Choroid plexus epithelial cell (primary cell): Measurements from ENCODE around the gene AAMDC.

Experiments
- DNase-seq: peaks from one replicate; pipeline ENCODE4 v3.0.0-alpha.2; 2010; ENCODE audit warnings: low read depth
- H3K4me3 ChIP-seq: 2 replicates; pipeline ENCODE4 v1.5.1; 2011; ENCODE audit warnings: low read depth, mild to moderate bottlenecking, control low read depth, low read length, moderate library complexity
- CTCF ChIP-seq: conservative IDR thresholded peaks from 2 replicates; pipeline ENCODE4 v1.5.1; 2011; ENCODE audit warnings: low read depth, mild to moderate bottlenecking, control low read depth, inconsistent platforms, low read length, moderate library complexity

Gene AAMDC

GRCh38 chr11:77820565-77821348, at the start of gene AAMDC, which contains the start of gene RSF1:
Gene AAMDC, plus strand, starts transcription at chr11:77821144. Its CDS starts 21,353 bp downstream, at chr11:77842497.
Gene RSF1, minus strand, starts transcription at chr11:77820722. Its CDS starts 8 bp downstream, at chr11:77820714.
- peak; percentile 99 for DNase-seq
- peak; percentile 84 for TF ChIP-seq CTCF
- peak within 1 kb of the TSS; percentile 89 for H3K4me3 ChIP-seq

GRCh38 chr11:77775936-77776335, 45.0 kb upstream of the AAMDC start:
- H3K4me3 ChIP-seq: no peak overlapping the region
- no peak for DNase-seq
- no peak for TF ChIP-seq CTCF

- H3K4me3 ChIP-seq: no peak overlapping the region
- DNase-seq: peak; percentile 40
- no peak for TF ChIP-seq CTCF
Measured at GRCh38 chr11:77776455-77776854, 44.5 kb upstream of the AAMDC start.

- H3K4me3 ChIP-seq: no peak overlapping the region
- no peak for DNase-seq
- TF ChIP-seq CTCF: no peak
Measured at GRCh38 chr11:77778118-77778517, 42.8 kb upstream of the AAMDC start.

GRCh38 chr11:77778549-77778948, 42.4 kb upstream of the AAMDC start:
- no peak for TF ChIP-seq CTCF
- no peak for DNase-seq
- H3K4me3 ChIP-seq: no peak overlapping the region

GRCh38 chr11:77779935-77780334, 41.0 kb upstream of the AAMDC start:
- H3K4me3 ChIP-seq: no peak overlapping the region
- TF ChIP-seq CTCF: no peak
- DNase-seq: peak; percentile 56

- TF ChIP-seq CTCF: no peak
- H3K4me3 ChIP-seq: no peak overlapping the region
- DNase-seq: no peak
Measured at GRCh38 chr11:77783025-77783424, 37.9 kb upstream of the AAMDC start.
